ENCODE results near the gene SLC37A2. TPM values are rescaled to one million over a fixed set of nuclear protein-coding genes. Genes with fewer than 3 reads are reported as not detected.

The SLC37A2 gene
- total RNA-seq, 2 experiments from 2014 or later: 0.91 to 1.1 TPM

DNA sequence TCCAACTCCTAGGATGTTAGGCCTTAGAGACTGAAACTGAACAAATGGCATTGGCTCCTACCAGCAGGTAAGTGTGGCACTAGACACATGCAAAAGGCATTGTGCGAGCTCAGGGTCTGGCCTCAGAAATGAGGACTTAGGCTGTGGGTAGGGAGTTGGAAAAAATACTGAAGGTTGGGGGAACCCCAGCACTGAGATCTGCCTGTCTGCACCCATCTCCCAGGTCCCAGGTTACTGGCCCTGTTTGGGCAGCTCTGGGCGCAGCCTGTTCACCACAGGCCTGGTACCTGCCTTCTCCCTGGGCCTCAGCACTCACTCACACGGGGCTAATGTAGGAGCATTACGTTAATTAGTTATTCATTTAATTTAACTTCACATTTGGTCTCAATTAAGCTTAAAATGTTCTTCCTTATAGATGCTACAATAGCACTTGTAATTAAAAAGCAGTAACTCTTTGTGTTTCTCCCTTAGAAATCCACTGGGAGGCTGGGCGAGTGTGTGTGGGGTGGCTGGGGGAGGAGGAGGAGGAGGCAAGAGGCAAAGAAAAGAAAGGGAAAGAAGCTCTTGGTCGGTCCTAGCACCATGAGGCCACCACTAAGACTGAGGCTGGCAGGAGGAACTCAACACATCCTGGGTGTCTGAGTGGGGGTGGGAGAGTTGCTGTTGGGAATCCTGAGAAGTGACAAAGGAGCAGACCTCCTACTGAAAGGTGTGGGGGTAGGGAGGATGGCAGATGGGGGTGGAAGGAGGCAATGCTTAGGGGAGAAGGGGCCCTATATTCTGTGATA lies 29.0 kb downstream of the SLC37A2 start:
- Mint-ChIP-seq H3K27ac (no peak overlapping the region), H3K4me1 (peaks cover 2% of the 10 kb centered on the region), H3K9me3 (ENCODE audit: low read depth) (no peaks in the 10 kb centered on the region), H3K4me3 (no peak overlapping the region), H3K27me3 (no peaks in the 10 kb centered on the region), H3K36me3 (no peaks in the 10 kb centered on the region)
- DNase-seq: no peak
- CTCF ChIA-PET: interaction anchor here (1.1 to 2.7 kb wide), 11 partner anchors 8 to 272 kb away, joined by 3 to 32 read pairs (median 4); partner anchors contain the start of gene TMEM218
- no peak for ATAC-seq

DNA sequence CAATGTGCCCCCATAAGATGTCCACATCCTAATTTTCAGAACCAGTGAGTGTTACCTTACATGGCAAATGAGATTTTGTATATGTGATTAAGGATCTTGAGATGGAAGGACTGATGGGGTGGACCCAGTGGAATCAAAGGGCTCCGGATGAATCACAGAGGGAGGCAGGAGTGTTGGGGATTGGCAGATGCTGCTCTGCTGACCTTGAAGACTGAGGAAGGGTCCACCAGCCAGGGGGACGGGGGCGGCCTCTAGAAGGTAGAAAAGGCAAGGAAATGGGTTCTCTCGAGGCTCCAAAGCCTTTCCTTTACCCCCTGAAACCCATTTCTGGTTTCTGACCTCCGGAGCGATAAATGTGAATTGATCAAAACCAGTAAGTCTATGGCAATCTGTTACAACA lies 29.6 kb downstream of the SLC37A2 start:
- Mint-ChIP-seq H3K36me3 (no peaks in the 10 kb centered on the region), H3K27ac (no peak overlapping the region), H3K9me3 (ENCODE audit: low read depth) (no peaks in the 10 kb centered on the region), H3K27me3 (no peaks in the 10 kb centered on the region), H3K4me3 (no peak overlapping the region), H3K4me1 (peaks cover 2% of the 10 kb centered on the region)
- ATAC-seq (no peak), DNase-seq (no peak)
- CTCF ChIA-PET: interaction anchor here (1.0 to 1.7 kb wide), 2 partner anchors 216 to 253 kb away, joined by 3 to 4 read pairs; no protein-coding TSS in a partner anchor

DNA sequence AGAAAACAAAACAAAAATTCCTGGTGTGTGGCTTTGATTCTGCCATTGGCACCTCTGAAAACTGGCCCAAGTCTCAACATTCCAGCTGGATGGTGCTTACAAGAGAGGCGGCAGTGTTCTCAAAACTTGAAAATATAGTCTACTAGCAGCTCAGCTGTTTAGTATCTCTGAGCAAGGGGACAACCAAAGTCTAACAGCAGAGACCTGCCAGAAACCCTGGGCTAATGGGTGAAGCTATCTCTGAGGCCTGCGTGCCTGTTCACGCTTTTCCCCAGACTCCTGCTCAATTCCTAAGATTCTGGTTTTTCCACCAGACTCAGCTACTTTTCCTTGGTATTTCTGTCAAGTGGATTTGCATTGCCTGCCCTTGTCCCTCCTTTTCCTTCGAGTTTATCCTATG lies 30.4 kb downstream of the SLC37A2 start:
- Mint-ChIP-seq H3K27ac (no peak overlapping the region), H3K9me3 (ENCODE audit: low read depth) (no peaks in the 10 kb centered on the region), H3K4me1 (peaks cover 2% of the 10 kb centered on the region), H3K27me3 (no peaks in the 10 kb centered on the region), H3K4me3 (no peak overlapping the region), H3K36me3 (no peaks in the 10 kb centered on the region)
- no peak for ATAC-seq
- no peak for DNase-seq
- CTCF ChIA-PET: interaction anchor here (1.0 kb wide), 1 partner anchor 253 kb away, joined by 3 read pairs; no protein-coding TSS in a partner anchor

DNA sequence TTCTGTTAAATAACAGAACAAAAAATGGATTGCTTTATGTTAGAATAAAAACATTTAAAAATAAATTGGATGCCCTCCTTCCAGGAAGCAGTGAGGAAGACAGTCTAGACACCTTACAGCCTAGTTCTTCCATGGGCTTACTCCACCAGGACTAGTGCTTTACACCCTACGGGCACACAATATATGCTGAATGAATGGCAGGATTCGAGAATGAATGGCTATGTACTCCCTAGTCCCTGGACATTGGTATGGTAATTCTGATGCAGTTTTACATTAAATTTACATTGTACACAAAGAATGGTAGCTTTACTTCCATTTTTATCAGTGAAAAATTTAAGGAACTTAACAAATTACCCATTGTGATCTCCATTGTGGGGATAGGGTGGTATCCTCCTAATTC lies 31.6 kb downstream of the SLC37A2 start:
- Mint-ChIP-seq H3K4me1 (peaks cover 2% of the 10 kb centered on the region), H3K9me3 (ENCODE audit: low read depth) (no peaks in the 10 kb centered on the region), H3K27ac (no peak overlapping the region), H3K4me3 (no peak overlapping the region), H3K27me3 (no peaks in the 10 kb centered on the region), H3K36me3 (no peaks in the 10 kb centered on the region)
- CTCF ChIA-PET: interaction anchor here (1.9 kb wide), 1 partner anchor 16 kb away, joined by 8 read pairs; the partner anchor contains the start of gene TMEM218
- ATAC-seq (no peak), DNase-seq (no peak)

DNA sequence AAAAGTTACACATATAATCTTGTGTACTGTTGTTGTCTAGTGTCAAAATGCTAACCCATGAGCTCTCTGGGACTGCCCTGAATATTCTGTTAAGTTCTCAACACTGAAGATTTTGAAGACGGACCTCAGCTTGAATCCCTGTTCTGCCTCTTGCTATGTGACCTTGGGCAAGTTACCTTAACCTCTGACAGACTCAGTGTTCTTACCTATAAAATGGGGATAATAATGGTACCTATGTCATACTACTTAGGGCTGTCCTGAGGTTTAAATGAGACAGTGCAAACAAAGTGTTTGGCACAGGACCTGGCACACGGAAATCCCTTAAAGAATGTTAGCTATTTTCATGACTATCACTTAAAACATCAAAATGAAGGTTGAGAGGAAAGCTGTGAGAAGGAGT lies 37.0 kb downstream of the SLC37A2 start:
- Mint-ChIP-seq H3K9me3 (ENCODE audit: low read depth) (no peaks in the 10 kb centered on the region), H3K4me3 (no peak overlapping the region), H3K4me1 (peaks cover 2% of the 10 kb centered on the region), H3K27ac (no peak overlapping the region), H3K36me3 (peaks cover 8% of the 10 kb centered on the region), H3K27me3 (no peaks in the 10 kb centered on the region)
- ATAC-seq (no peak), DNase-seq (no peak)
- CTCF ChIA-PET: interaction anchor here (0.9 to 1.7 kb wide), 3 partner anchors 9 to 138 kb away, joined by 3 to 6 read pairs (median 3); no protein-coding TSS in a partner anchor

DNA sequence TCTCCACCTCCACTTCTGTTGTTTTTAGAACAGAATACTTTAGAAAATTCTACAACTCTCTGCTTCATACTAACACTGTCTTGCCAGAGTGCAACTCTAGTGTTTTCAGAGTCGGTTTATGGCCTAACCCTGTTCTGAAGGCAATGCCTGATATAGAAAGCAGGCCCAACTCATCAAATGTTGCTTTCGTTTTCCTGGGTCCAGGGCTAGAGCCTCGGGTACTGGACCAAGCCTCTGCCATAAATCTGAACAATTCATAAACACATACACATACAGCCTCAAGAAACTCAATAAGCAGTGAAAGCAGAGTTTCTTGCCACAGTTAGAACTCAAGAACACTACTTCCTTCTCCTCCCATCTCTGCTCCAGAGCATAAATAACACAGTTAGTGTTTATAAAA lies 38.5 kb downstream of the SLC37A2 start:
- Mint-ChIP-seq H3K4me1 (peaks cover 10% of the 10 kb centered on the region), H3K36me3 (peaks cover 12% of the 10 kb centered on the region), H3K9me3 (ENCODE audit: low read depth) (no peaks in the 10 kb centered on the region), H3K27ac (no peak overlapping the region), H3K27me3 (no peaks in the 10 kb centered on the region), H3K4me3 (no peak overlapping the region)
- ATAC-seq (no peak), DNase-seq (no peak)
- CTCF ChIA-PET: no interaction called here

DNA sequence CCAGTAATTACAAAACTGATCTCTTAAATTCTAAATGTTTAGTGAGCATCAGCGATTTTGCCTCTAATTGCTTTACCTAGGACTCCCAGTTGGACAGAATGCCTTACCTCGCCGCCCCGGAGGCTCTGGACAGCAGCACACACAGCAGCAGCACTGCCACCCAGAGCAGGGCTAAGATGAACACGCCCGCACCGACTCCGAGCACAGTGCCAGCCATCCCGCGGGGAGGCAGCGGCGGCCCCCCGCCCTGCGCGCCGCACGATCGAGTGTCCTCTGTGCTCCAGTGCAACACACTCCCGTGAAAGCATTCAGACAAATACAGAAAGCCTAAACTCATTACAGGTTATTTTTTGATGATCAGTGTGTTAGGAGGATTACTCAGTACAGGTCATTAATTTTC lies 38.9 kb downstream of the SLC37A2 start:
- H3K4me3 Mint-ChIP-seq: no peak overlapping the region
- H3K9me3 Mint-ChIP-seq (ENCODE audit: low read depth): no peaks in the 10 kb centered on the region
- DNase-seq: no peak
- CTCF ChIA-PET: interaction anchor here (0.7 kb wide), 1 partner anchor 9 kb away, joined by 3 read pairs; the partner anchor contains the start of gene TMEM218
- no peak overlapping the region for H3K27ac Mint-ChIP-seq
- H3K4me1 Mint-ChIP-seq: peaks cover 11% of the 10 kb centered on the region
- peaks cover 14% of the 10 kb centered on the region for H3K36me3 Mint-ChIP-seq
- no peak for ATAC-seq
- no peaks in the 10 kb centered on the region for H3K27me3 Mint-ChIP-seq

DNA sequence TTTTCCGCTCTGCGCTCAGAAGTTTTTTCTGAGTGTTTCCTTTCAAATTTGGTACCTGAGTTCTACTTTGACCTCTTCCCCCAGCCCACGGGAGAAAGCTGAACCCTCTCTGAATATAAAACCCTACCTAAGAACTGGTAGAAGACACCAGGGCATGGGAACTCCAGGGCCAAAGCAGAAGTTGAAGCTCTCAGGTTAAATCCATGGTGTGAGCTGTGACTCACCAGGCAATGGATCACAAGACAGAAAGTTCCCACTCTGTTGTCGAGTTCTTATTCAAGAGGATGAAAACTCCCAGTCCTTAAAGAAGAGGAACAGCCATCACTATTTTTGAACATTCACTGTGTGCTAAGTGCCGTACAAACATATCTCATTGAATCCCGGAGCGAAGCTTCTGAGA lies 39.4 kb downstream of the SLC37A2 start:
- no peak overlapping the region for H3K4me3 Mint-ChIP-seq
- no peak for ATAC-seq
- CTCF ChIA-PET: interaction anchor here (0.7 kb wide), 1 partner anchor 9 kb away, joined by 3 read pairs; the partner anchor contains the start of gene TMEM218

DNA sequence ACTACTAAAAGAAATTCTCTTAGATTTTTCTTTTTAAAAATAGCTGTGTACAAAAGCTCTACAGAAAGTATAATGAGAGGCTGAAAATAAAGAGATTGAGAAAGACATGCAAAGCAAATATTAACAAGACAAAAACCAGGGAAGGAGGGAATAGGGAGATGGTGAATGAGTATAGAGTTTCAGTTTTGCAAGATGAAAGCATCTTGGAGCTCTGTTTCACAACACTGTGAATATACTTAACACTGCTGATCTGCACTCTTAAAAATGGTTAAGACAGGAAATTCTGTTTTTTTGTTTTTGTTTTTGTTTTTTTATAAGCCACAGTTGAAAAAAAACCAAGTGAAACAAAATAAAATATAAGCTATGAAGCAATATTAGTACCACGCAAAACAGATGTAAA lies 42.8 kb downstream of the SLC37A2 start:
- CTCF ChIA-PET: interaction anchor here (0.6 to 1.4 kb wide), 6 partner anchors 10 to 359 kb away, joined by 3 to 5 read pairs (median 3); no protein-coding TSS in a partner anchor
- ATAC-seq (no peak), DNase-seq (no peak)
- peaks cover 9% of the 10 kb centered on the region for H3K36me3 Mint-ChIP-seq
- peaks cover 19% of the 10 kb centered on the region for H3K4me1 Mint-ChIP-seq
- no peak overlapping the region for H3K4me3 Mint-ChIP-seq
- no peaks in the 10 kb centered on the region for H3K27me3 Mint-ChIP-seq
- no peak overlapping the region for H3K27ac Mint-ChIP-seq
- H3K9me3 Mint-ChIP-seq (ENCODE audit: low read depth): no peaks in the 10 kb centered on the region

More for the DNA sequence above, 39.4 kb downstream of the SLC37A2 start:
- Mint-ChIP-seq H3K36me3 (peaks cover 15% of the 10 kb centered on the region), H3K4me1 (peaks cover 11% of the 10 kb centered on the region), H3K27ac (no peak overlapping the region), H3K27me3 (no peaks in the 10 kb centered on the region), H3K9me3 (ENCODE audit: low read depth) (no peaks in the 10 kb centered on the region)
- DNase-seq: no peak

DNA sequence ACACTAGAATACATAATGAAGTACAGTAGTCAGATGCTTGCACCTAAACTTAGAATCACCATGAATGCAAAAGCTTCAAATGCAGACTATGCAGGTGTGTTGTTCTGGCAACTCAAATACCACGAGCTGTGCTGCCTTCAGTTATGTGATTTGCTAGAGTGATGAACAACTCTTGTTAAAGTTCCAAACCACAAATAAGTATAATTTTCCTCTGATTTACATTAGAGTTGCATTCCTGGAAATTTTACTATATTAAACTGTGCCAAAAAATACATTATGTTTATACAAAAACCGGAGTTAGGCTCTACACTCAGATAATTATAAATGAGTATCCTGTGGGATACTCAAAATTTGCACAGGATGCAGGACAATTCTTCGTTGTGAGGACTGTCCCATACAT lies 45.4 kb downstream of the SLC37A2 start:
- Mint-ChIP-seq H3K4me1 (peaks cover 30% of the 10 kb centered on the region), H3K9me3 (ENCODE audit: low read depth) (peaks cover 3% of the 10 kb centered on the region), H3K27me3 (no peaks in the 10 kb centered on the region), H3K36me3 (peaks cover 9% of the 10 kb centered on the region), H3K4me3 (no peak overlapping the region), H3K27ac (no peak overlapping the region)
- DNase-seq (no peak), ATAC-seq (no peak)
- CTCF ChIA-PET: interaction anchor here (1.4 kb wide), 1 partner anchor 34 kb away, joined by 4 read pairs; no protein-coding TSS in a partner anchor

DNA sequence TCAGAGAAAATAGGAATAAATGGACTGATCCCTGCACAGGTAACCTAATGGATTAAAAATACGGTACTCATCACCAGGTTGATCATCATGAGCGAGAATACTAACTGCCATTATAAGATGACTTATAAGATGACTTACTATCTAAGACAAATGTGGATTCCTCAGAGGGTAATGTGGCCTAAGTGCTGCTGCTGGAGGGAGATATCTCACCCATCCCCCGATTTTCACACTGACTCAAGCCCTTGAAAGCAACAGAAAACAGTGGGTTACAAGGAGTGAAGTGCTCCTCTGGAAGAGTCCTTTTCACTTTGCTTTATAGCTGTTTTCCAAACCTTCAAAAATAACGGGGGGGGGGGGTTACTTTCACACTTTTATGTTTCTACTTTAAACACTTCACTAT lies 47.4 kb downstream of the SLC37A2 start:
- H3K36me3 Mint-ChIP-seq: peaks cover 9% of the 10 kb centered on the region
- DNase-seq (no peak), ATAC-seq (no peak)
- H3K27me3 Mint-ChIP-seq: no peaks in the 10 kb centered on the region
- peak overlapping the region; percentile 91 for H3K4me3 Mint-ChIP-seq
- peaks cover 25% of the 10 kb centered on the region for H3K4me1 Mint-ChIP-seq
- peaks cover 3% of the 10 kb centered on the region for H3K9me3 Mint-ChIP-seq (ENCODE audit: low read depth)
- CTCF ChIA-PET: interaction anchor here (0.6 to 3.6 kb wide), 8 partner anchors 8 to 244 kb away, joined by 3 to 20 read pairs (median 4); no protein-coding TSS in a partner anchor
- H3K27ac Mint-ChIP-seq: peak overlapping the region; percentile 93

DNA sequence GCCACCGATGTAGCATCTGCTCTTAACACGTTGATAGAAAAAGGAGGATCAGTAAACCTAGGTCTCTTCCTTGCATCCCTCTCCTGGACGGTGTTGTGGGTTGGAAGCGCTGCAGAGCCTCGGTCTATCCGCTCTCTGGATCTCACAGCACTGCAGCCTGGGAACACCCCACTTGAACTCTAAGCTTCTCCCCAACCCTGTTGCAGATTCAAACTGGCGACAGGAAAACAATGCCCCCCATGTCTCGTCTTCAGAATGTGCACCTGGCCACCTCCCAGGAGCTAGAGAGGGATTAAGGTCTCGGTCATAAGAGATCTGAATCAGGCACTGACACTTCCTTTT lies 47.9 kb downstream of the SLC37A2 start:
- Mint-ChIP-seq H3K9me3 (ENCODE audit: low read depth) (peaks cover 3% of the 10 kb centered on the region), H3K27me3 (no peaks in the 10 kb centered on the region), H3K4me3 (peak overlapping the region; percentile 91), H3K36me3 (peaks cover 9% of the 10 kb centered on the region), H3K4me1 (peaks cover 23% of the 10 kb centered on the region), H3K27ac (peak overlapping the region; percentile 93)
- CTCF ChIA-PET: interaction anchor here (0.7 to 3.6 kb wide), 10 partner anchors 8 to 245 kb away, joined by 3 to 20 read pairs (median 6); partner anchors contain the start of gene CCDC15
- ATAC-seq: no peak
- no peak for DNase-seq

DNA sequence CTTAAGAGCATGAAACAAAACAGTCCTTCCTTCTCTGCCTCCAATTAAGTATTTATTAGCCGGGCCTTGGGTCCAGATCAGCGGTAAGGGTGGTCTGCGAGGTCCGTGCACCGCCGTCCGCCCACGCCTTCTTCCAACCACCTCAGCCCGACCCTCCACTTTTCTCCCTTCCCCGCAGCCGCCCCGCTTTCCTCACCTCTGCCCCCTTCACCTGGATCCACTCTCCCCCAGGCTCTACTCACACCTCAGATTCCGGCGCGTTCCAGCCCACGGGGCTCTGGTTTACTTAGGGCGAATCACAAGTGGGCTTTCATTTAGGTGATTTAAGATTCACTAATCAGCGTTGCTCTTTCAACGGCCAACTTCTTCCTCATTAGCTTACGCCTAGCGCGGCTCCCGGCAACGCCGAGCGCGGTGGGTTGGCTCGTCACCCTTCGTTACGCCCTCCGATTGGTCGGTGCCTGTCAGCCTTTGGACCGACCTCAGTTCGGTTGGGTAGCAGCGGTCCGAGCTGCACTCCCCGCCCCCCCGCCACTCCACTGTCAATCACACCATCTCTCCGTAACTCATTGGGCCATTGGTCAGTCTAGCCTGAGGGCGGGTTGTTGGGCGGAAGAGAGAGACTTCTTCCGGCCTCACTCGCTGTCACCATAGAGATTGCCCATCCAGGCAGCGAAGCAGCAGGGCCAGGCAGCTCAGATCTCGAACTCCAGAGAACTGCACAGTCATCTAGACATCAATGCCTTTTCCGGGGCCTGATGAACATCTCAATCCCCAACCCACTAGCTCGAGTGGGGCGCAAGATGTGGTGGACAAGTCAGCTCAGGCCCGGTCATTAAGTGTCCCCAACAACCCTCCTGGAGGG lies 48.5 kb downstream of the SLC37A2 start, which contains the start of gene TMEM218:
Gene TMEM218, minus strand, starts transcription at position 284 of the 865 bp plus-strand sequence. CDS start 9,385 bp downstream, outside the sequence.
- DNase-seq (peak; percentile 99), ATAC-seq (peak; percentile 99)
- H3K4me3 Mint-ChIP-seq: peak within 1 kb of the TSS; percentile 91
- H3K9me3 Mint-ChIP-seq (ENCODE audit: low read depth): peaks cover 3% of the 10 kb centered on the region
- H3K27me3 Mint-ChIP-seq: peaks cover 2% of the 10 kb centered on the region
- peaks cover 20% of the 10 kb centered on the region for H3K4me1 Mint-ChIP-seq
- CTCF ChIA-PET: interaction anchor here (0.7 to 3.6 kb wide), 12 partner anchors 9 to 245 kb away, joined by 3 to 20 read pairs (median 5); partner anchors contain the start of gene CCDC15
- H3K36me3 Mint-ChIP-seq: peaks cover 5% of the 10 kb centered on the region
- peak within 1 kb of the TSS; percentile 93 for H3K27ac Mint-ChIP-seq

Measured in activated CD8-positive, alpha-beta memory T cell treated with anti-CD3 and anti-CD28 coated beads, Interleukin-2, amount 10 ng/mL, durations not matched to agents 7 days and 5 days (primary cell).